GM18498 (cell line): Measurements from ENCODE around the gene CCDC61.
A peak's percentile ranks its signal among the peaks of the same experiment; 100 is the strongest.

Source experiments
- ATAC-seq: cut with Tn5 transposase; IDR thresholded peaks from one replicate; pipeline ENCODE4 v1.9.1; 2021; ENCODE audit warnings: mild to moderate bottlenecking, moderate library complexity; ENCODE audit not compliant: unreplicated experiment

Gene CCDC61, protein sequence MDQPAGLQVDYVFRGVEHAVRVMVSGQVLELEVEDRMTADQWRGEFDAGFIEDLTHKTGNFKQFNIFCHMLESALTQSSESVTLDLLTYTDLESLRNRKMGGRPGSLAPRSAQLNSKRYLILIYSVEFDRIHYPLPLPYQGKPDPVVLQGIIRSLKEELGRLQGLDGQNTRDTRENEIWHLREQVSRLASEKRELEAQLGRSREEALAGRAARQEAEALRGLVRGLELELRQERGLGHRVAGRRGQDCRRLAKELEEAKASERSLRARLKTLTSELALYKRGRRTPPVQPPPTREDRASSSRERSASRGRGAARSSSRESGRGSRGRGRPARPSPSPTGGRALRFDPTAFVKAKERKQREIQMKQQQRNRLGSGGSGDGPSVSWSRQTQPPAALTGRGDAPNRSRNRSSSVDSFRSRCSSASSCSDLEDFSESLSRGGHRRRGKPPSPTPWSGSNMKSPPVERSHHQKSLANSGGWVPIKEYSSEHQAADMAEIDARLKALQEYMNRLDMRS

DNA sequence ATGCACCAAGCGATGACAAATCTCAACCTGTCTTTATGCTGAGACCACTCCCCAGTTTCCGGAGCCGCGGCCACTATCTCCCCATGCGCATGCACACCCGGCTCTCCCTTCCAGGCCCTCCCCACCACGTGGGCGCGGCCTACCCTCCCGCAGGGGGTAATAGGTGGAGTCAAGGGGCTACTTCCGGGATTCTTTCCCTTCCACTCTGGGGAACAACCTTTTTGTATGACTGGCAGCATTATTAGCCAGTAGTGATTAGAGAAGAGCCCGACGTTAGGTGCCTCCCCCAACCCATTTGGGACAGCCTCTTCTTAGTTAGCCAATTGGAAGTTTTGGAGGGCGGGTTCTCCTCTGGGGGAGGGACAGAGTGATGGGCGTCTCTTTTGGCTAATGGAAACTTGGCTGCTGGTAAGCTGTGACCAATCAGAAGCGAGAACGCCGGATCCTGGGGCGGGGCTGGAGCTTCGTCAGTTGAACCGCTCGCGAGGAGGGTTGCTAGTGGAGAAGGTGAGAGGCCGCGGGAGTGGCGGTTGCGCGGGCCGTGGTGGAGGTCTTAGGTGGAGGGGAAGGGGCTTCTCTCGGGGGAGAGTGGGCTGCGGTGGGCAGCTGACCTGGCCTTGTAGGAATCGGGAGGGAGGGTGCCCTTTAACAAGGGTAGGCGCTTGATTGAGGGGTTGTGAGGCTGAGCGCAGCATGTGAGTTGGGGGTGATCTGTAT lies at the start of gene CCDC61:
CCDC61 (plus strand) TSS at position 470 of the 717 bp plus-strand sequence. CDS start 7,552 bp downstream, outside the sequence.
- peak; percentile 97 for ATAC-seq

DNA sequence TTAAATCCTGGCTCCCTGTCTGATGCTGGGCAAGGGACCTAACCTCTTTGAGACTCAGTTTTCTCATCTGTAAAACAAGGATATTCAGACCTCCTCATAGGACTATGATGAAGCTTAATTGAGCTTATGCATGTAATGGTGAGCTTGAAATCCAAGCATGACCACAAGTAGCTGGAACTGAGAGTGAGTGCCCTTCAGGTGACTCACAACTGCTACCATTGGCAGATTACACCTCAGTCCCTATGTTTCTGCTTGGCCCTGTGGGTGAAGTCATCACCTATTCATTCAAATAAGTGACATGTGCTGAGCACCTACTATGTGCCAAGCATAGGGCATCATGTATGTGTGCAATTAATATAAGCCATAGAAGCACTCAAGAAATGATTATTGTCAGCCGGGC lies 47.3 kb upstream of the CCDC61 start:
- ATAC-seq, result no peak

DNA sequence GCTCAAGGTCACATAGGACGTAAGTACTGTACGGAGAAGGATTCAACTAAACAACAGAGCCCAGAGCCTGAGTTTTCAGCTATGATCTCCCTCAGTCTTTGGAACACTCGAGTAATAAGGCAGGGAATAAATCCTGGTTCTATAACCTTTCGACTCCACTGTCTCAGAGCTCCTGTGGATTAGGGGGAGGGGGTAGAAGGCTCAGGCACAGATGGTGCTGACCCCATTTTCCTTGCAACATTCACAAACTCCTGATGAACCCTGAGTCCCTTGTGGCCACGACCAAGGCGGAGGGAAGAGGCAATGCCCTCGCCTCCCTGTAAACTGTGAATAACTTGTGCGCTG lies 43.0 kb upstream of the CCDC61 start:
- ATAC-seq, result no peak

DNA sequence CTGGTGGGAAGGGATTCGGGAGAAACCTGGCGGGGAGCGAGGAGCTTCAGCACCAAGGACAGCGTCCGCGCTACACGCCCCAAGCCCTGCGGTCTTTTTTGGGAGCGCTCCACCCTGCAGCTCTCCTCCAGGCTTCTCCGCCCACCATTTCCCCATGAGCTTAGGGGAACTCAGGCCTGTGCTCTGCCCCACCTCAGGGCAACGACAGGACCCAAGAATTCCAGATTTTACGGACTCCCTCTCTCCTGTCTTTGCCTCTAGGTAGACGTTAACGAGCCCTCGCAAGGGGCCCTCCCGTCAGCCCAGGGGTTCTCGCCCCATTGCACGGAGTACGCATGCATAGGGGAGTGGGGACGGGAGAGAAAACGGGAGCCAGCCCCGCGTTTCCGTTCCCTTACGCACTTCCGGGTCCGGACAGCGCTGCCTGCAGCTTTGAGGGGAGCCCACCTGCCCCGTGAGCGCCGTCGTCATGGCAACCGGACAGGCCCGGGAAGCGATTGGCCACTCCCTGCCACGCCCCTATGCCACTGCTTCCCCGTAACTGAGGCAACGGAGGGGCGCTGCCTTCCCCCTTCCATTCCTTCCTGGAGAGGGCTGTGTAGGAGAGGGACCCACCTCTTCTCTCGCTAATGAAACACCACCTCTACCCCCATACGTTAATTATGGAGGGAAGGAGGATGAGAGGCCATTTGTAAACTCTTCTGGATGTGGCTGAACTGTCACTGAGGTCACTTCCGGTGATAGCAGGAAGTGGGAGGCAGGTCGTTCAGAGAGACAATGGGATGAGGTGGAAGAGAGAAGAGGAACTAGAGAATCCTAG lies 42.4 kb upstream of the CCDC61 start:
- ATAC-seq, result no peak

DNA sequence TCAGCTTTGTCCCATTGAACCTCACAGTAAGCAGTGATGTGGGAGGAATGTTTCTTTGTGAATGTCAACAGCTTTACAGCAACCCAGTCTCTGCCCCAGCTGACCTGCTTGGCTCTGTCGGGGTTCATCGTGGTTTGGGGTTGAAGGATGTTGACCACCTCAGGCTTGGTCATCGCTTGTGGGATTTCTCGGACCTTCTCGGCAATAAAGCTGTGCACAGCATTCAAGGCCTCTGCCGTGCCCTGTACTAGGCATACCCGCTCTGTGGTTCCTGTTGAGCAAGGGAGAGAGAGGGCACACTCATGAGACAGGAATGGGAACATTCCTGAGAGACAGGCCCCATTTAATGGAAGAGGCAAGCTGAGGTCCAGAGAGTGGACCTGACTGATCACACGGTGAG lies 41.6 kb upstream of the CCDC61 start:
- no peak for ATAC-seq

DNA sequence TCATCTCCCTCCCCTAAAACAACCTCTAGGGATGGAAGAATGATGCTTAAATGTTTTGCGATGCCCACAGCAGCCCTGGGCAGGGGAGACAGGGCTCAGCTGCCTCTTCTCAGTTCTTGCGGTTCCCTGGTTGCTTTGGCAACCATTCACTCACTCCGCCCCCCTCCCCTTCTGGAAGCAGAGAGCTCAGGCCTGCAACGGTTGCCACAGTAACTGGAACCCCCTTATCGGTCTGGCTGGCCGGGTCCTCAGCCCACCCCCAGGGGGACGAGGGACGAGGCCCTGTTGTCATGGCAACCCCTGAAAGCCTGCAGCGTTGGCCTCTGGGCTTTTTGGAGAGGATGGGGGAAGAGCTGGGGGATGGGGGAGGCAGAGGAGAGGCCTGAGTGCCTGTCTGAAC lies 41.1 kb upstream of the CCDC61 start:
- ATAC-seq, result no peak

DNA sequence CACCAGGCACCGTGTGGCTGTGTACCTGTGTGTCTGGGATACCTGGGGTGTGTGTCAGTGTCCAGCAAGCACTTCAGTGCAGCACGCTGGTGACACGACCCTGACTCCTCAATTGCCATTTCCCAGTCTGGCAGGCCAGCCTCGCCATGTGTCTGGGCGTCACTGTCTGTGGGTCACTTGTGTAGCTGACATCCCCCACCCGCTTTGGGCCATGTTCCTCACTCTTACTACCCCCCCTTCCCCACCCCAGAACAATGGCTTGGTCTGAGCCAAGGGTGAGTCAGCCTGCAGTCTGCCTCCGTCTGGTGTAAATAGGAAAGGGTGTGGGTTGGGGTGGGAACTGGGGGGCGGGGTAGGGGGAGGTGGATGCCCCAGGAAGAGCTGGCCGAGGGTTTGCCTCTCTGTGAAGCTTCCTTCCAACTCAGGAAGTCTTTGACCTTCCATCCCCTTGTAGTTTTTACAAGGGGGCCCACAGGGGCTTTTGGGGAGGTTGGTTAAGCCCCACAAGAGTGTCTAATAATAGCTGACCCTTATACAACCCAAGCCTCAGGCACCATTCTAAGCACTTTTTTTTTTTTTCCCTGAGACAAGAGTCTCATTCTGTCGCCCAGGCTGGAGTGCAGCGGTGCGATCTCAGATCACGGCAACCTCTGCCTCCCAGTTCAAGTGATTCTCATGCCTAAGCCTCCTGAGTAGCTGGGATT lies 39.2 kb upstream of the CCDC61 start:
- ATAC-seq, result no peak

DNA sequence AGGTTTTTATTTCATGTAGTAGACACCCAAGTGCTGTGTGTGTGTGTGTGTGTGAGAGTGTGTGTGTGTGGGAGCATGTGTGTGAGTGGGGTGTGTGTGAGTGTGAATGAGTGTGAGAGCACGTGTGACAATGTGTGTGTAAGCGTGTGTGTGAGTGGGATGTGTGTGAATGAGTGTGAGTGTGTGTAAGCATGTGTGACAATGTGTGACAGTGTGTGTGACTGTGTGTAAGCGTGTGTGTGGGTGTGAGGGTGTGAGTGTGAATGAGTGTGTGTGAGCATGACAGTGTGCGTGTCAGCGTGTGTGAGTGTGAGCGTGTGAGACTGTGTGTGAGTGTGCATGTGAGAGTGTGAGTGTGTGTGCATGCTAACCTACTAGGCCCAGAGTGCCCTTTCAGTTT lies 36.9 kb upstream of the CCDC61 start:
- no peak for ATAC-seq

DNA sequence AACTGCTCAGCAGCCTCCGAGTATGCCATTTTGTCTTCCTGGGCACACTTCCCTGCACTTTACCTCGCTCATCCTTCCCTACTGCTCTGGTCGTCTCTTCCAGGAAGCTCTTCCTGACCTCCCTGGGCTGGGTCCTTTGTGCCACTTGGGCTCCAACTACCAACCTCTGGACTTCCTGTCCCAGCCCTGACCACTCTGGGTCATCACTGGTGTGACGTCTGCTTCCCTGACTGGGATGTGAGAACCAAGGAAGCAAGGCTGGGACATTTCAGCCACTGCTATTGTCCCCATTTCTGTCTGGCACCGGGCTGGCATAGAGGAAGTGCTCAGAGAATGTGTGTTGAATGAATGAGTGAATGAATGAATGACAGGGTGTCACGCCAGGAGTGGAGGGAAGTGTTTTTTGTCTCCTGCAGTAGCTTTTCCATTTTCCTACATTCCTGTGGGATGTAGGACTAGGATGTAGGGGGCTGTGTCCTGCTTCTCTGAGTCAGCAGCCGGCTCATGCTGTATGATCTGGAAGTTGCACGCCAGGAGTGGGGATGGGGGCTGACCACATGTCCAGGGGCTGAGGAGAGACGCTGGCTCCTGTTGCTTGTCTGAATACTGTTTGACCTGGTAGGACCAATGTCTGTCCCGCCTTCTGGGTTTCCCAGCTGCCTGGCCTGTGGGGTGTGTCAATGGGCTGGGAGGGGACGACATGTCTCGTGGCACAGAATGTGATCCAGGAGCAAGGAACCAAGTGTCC lies 36.3 kb upstream of the CCDC61 start:
- no peak for ATAC-seq

DNA sequence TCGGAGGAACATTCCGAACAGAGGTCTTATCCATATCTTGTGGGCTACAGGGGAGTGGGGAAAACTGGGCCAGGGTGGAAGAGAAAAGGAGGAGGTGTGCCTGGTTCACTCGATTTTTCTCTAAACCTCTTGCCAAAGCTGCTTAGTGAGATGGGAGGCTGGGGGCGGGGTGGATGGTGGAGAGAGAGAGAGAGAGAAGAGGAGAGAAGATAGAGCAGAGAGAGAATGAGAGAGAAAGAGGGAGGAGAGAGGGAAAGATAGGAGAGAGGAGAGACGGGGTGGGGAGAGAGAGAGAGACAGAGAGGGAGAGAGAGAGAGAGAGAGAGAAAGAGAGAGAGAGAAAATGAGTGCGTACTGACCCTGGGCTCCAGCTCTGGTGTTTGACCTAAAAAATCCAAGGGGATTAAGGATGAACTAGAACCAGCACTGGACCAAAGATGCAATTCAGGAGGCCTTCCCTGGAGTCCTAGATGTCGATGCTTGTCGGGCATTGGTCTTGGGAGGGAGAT lies 35.7 kb upstream of the CCDC61 start:
- no peak for ATAC-seq

DNA sequence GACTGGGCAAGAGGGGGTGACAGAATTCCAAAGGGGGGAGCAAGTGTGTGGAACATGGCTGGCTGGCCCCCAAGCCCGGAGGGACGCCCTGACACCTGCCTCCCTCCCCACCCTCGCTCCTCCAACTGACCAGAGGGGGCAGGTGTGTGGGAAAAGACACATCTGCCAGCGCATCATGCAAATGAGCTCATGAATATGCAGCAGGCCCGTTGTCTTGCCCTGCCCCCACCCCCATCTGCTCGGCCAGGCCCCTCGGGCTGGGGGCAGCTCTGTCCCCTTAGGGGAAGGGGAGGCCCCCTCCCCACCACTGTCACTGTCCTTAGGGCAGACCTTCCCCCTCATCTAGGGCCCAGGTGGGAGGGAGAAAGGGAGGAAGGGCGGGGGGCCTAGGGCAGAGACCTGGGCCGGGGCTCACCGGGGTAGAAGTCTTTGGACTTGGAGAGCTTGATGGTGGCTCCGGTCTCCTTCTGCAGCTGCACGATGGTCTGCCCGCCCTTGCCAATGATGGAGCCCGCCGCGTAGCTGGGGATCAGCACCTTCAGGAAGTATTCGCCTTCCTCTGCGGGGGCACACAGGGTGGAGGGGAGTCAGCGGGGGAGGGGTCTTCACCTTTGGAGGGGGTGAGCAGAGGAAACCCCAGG lies 34.6 kb upstream of the CCDC61 start:
- ATAC-seq, result no peak

DNA sequence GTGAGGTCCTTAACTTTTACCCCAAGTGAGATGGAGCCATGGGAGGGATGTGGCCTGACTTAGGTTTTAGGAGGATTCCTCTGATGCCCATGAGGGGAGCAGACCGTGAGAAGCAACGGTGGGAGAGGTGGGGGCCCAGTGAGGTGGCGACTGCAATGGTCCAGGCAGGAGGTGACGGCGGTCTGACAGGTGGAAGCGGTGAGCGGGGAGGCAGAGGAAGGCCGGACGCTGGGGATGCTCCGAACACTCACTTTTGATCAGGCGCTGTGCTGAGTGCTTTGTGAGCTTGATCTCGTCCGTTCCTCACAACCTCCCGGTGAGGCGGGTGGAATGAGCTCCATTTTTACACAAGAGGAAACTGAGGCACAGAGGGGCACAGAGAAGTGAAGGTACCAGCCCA lies 33.2 kb upstream of the CCDC61 start:
- no peak for ATAC-seq

DNA sequence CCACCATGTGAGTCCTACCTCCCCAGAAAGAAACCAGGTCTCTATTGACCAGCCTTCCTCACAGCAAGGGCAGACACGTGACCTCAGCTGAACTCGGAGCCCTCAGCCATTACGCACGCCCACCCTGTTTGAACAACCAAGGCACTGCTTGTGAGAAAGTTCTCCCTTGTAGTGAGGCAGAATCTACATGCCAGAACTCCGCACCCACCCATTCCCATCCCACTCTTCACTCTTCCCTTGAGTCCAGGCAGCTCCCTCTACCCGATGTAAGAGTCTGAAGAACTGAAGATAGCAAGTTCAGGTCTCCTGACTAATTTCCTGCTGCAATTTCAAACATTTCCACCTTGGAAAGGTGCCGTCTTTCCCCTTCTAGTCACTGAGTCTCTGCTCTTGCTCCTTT lies 28.0 kb upstream of the CCDC61 start:
- no peak for ATAC-seq

DNA sequence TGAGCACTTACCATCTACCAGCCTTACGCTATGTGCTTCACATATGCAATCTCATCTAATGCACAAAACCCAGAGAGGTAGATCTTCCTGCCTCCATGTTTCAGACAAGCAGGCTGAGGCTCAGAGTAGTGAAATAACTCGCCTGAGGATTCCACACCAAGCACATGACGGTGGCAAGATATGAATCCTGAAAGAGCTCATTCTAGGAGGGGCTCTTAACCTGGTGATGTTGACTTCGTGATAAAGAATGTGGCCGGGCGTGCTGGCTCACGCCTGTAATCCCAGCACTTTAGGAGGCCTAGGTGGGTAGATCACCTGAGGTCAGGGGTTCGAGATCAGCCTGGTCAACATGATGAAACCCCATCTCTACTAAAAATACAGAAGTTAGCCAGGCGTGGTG lies 26.6 kb upstream of the CCDC61 start:
- no peak for ATAC-seq

DNA sequence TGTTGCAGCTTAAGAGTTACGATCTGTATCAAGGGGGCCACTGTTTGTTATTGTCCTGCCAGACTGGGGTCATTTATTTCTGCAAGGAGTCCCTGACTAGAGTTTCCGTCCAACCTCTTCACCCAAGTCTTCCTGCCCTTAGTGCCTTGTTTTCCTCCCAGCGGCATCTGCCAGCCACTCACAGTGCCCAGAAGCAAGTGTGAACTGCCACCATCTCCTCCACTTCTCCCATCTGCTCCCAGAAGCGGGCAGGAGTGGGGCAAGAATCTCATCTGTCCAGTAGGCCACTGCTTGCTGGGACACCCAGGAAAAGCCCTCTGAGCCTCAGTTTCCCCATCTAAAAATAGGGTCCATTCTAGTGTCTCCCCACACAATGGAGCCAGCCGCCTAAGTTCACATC lies 25.6 kb upstream of the CCDC61 start:
- ATAC-seq, result no peak

DNA sequence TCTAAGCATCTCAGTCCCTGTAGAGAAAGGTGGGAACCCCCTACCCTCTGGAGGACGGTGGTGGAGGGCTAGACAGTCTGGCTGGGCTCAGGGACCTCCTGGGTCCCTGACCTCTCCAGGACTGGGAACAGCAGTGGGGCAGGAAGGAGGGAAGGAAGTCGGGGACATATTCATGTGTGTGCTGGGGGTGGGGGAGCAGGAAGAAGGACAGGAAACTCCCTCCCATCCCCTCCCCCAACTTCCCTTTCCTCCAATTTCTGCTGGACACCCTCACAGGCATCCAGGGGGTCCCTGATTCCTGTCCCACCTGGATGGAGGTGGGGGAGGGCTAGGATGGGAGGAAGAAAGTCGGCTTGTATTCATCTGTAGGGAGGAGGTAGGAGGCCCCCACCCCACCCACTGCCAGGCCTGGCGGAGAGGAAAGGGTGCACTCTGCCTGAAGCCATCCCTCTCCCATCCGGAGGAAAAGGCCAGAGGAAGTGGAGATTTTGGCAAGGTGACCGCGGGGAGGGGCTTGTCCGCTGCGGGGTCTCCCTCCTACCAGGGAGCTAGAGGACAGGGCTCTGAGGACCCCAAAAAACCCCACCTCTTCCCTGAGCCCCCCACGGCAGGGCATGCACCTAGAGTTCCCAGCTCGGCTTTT lies 23.9 kb upstream of the CCDC61 start:
- ATAC-seq, result no peak

DNA sequence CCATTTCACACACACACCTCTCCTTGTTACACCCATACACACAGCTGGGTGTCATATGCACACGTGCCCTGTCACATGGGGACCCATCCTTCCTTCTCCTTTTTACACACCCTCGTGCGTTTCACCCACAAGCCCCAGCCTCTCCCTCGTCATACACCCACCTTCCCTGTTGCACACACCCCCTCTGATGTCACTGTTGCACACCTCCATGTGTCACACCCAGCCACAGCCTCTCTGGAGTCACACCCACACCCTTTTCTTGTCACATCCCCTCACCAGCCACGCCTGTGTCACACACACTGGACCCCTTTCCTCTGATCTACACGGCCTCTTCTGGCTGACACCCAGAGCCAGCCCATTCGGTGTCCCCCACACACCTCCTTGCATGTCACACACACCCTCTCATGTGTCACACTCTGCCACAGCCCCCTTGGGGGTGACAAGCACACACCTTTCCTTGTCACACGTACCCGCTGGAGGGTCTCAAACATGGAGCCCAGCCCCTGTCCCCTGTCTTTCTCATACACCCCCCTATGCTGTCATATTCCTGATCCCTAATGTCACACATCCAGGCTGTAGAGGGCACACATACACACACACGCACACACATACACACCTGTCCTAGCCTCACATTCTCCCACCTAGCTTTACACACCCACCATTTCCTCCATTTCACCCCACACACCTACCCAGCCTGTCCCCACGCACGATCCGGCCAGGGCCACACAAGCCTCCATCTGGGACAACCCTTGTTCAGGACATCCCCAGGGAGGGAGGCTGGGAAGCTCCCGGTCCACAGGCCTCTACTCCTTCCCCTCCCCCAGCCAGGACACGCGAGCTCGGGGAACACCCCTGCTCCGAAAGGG lies 23.0 kb upstream of the CCDC61 start:
- no peak for ATAC-seq

DNA sequence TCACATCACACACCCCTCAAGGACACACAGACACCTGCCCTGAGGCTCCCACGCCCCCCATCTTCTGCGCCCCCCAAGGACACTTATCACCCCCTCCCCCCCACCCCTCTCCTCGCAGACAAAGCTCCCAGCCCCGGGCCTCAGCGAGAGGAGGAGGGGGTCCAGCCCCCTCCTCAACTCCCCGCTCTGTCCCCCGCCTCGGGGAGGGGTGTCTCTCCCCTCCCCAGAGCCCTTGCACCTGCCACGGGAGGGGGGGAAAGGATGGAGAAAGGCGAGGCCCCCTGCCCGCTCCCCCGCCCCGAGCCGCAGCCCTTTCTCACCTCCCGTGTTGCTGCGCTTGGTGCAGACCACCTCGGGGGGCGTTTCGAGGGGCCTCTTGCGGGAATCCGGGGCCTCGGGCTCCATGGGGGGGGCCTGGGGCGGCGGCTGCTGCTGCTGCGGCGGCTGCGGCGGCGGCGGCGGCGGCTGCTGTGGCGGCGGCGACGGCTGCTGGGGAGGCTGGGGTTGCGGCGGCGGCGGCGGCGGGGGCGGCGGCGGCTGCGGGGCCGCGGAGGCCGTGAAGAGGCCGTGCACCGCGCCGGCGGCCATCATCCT lies 22.2 kb upstream of the CCDC61 start:
- ATAC-seq, result no peak
